Activated CD4-positive, alpha-beta T cell treated with anti-CD3 and anti-CD28 coated beads for 4 hours (primary cell): Measurements from ENCODE around the gene MYO18B.

ENCODE experiments used
- DNase-seq, 2 donors: peaks; one replicate each; pipeline ENCODE4 v3.0.0-alpha.2; 2020

MYO18B gene

GRCh38 chr22:25908755-25909154 is 166.8 kb downstream of the MYO18B start:
- DNase-seq, result no peak

GRCh38 chr22:25909614-25910387 is 167.8 kb downstream of the MYO18B start:
- DNase-seq, result no peak

GRCh38 chr22:25911243-25911972 is 169.4 kb downstream of the MYO18B start:
- no peak for DNase-seq

GRCh38 chr22:25919452-25919851 is 177.5 kb downstream of the MYO18B start:
- no peak for DNase-seq

- DNase-seq, result no peak
Measured at GRCh38 chr22:25922141-25922540, 180.2 kb downstream of the MYO18B start.

- DNase-seq, result no peak
Measured at GRCh38 chr22:25923914-25924313, 181.9 kb downstream of the MYO18B start.

- DNase-seq, result no peak
Measured at GRCh38 chr22:25928038-25928437, 186.1 kb downstream of the MYO18B start.

GRCh38 chr22:25929321-25929878 is 187.4 kb downstream of the MYO18B start:
- DNase-seq, result no peak

- no peak for DNase-seq
Measured at GRCh38 chr22:25930083-25930482, 188.1 kb downstream of the MYO18B start.

- no peak for DNase-seq
Measured at GRCh38 chr22:25930788-25931310, 188.9 kb downstream of the MYO18B start.

- no peak for DNase-seq
Measured at GRCh38 chr22:25933158-25933788, 191.3 kb downstream of the MYO18B start.

- no peak for DNase-seq
Measured at GRCh38 chr22:25935266-25936058, 193.5 kb downstream of the MYO18B start.

- DNase-seq, result no peak
Measured at GRCh38 chr22:25938151-25938550, 196.2 kb downstream of the MYO18B start.

GRCh38 chr22:25939384-25939783 is 197.4 kb downstream of the MYO18B start:
- DNase-seq, result no peak

- DNase-seq, result no peak
Measured at GRCh38 chr22:25940479-25940878, 198.5 kb downstream of the MYO18B start.

- DNase-seq, result no peak
Measured at GRCh38 chr22:25941365-25941960, 199.5 kb downstream of the MYO18B start.

GRCh38 chr22:25942115-25942855 is 200.3 kb downstream of the MYO18B start:
- no peak for DNase-seq

GRCh38 chr22:25942856-25943411 is 200.9 kb downstream of the MYO18B start:
- DNase-seq, result no peak

GRCh38 chr22:25950111-25950510 is 208.1 kb downstream of the MYO18B start:
- DNase-seq, result no peak

- no peak for DNase-seq
Measured at GRCh38 chr22:25953276-25953675, 211.3 kb downstream of the MYO18B start.

- DNase-seq, result no peak
Measured at GRCh38 chr22:25953919-25954318, 211.9 kb downstream of the MYO18B start.
